Measurements from ENCODE around the gene GALNT15. TPM values are rescaled to one million over a fixed set of nuclear protein-coding genes. Genes with fewer than 3 reads are reported as not detected.

GALNT15 gene
- total and polyA plus RNA-seq, 12 donors: 2.9 to 22.8 (median 12.8) TPM

DNA sequence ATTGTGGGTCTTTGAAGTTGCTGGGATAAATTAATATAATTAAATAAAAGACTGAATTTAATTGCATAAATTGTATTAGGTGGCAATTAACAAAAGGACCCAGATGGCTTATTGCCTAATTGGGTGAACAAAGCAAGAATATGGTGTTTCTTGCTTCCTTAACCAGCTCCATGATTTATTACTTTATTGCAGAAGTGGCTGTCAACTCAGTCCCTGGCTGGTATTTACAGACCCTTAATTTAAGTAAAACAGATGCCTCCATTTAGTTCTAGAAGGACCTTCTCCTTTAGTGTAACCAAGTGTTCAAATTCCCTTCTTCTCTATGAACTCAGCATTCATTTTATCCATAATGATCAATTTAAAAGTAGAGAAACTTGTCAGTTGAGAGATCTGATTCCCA, 55.2 kb downstream of the GALNT15 start:
- DNase-seq: no peak
- no peaks in the 10 kb centered on the region for H3K36me3 ChIP-seq (replicated peaks in 1 of 2)
- intact Hi-C loops (cut with DNase I): no loop called here

GRCh38 chr3:16231983-16232382, 57.5 kb downstream of the GALNT15 start:
- no peak for DNase-seq
- Histone ChIP-seq H3K9me3 (replicated peaks in 1 of 3) (no peaks in the 10 kb centered on the region), H3K4me1 (replicated peaks in 1 of 2) (no peaks in the 10 kb centered on the region), H3K27me3 (no peaks in the 10 kb centered on the region), H3K36me3 (replicated peaks in 1 of 2) (no peaks in the 10 kb centered on the region), H3K27ac (no peak overlapping the region), H3K4me3 (no peak overlapping the region)
- intact Hi-C loops (cut with DNase I): no loop called here
- WGBS, 4 donors: 96 to 100% (median 98%) methylated on average over 2 of the region's 2 CpGs
- no peak for TF ChIP-seq CTCF (IDR thresholded peaks at IDR 0.05)
- TF ChIP-seq POLR2A (IDR thresholded peaks at IDR 0.05): no peak

More for the DNA sequence above, 55.2 kb downstream of the GALNT15 start:
- H3K27me3 ChIP-seq: no peaks in the 10 kb centered on the region
- no peak overlapping the region for H3K4me3 ChIP-seq
- TF ChIP-seq POLR2A (IDR thresholded peaks at IDR 0.05): no peak
- no peak for TF ChIP-seq CTCF (IDR thresholded peaks at IDR 0.05)
- no peaks in the 10 kb centered on the region for H3K4me1 ChIP-seq (replicated peaks in 1 of 2)
- no peak overlapping the region for H3K27ac ChIP-seq
- H3K9me3 ChIP-seq (replicated peaks in 1 of 3): no peaks in the 10 kb centered on the region

GRCh38 chr3:16233806-16234205, 59.3 kb downstream of the GALNT15 start:
- Histone ChIP-seq H3K36me3 (replicated peaks in 1 of 2) (no peaks in the 10 kb centered on the region), H3K4me1 (replicated peaks in 1 of 2) (no peaks in the 10 kb centered on the region), H3K27me3 (no peaks in the 10 kb centered on the region), H3K27ac (no peak overlapping the region), H3K4me3 (no peak overlapping the region), H3K9me3 (replicated peaks in 1 of 3) (no peaks in the 10 kb centered on the region)
- intact Hi-C loops (cut with DNase I): no loop called here
- no peak for TF ChIP-seq POLR2A (IDR thresholded peaks at IDR 0.05)
- WGBS, 4 donors: 97 to 100% (median 100%) methylated on average over 1 of the region's 1 CpG
- no peak for DNase-seq

GRCh38 chr3:16234281-16234680, 59.8 kb downstream of the GALNT15 start:
- 93 to 98% (median 97%) methylated on average over 2 of the region's 2 CpGs for WGBS, 4 donors

More at GRCh38 chr3:16234281-16234680, 59.8 kb downstream of the GALNT15 start:
- Histone ChIP-seq H3K4me3 (no peak overlapping the region), H3K36me3 (replicated peaks in 1 of 2) (no peaks in the 10 kb centered on the region), H3K4me1 (replicated peaks in 1 of 2) (peaks cover 0 to 3% of the 10 kb centered on the region in 2 donors), H3K27ac (no peak overlapping the region), H3K9me3 (replicated peaks in 1 of 3) (no peaks in the 10 kb centered on the region), H3K27me3 (no peaks in the 10 kb centered on the region)
- intact Hi-C loops (cut with DNase I): no loop called here
- no peak for DNase-seq
- TF ChIP-seq POLR2A (IDR thresholded peaks at IDR 0.05) (no peak), CTCF (IDR thresholded peaks at IDR 0.05) (no peak)
